PFSK-1 (cell line): Measurements from ENCODE around the gene SPAG7.
A peak's percentile ranks its signal among the peaks of the same experiment; 100 is the strongest.

Experiments used
- FOXP2 ChIP-seq: optimal IDR thresholded peaks from 2 replicates; pipeline ENCODE3; 2011; ENCODE audit warnings: borderline replicate concordance, control low read depth, inconsistent platforms; ENCODE audit not compliant: insufficient read depth; ENCODE audit errors: extremely low read length, extremely low read depth
- POLR2AphosphoS5 ChIP-seq: IDR thresholded peaks from 2 replicates; pipeline ENCODE4 v1.6.1; 2012; ENCODE audit warnings: low read depth, mild to moderate bottlenecking, control low read depth, low read length, moderate library complexity
- REST ChIP-seq, 2 experiments: IDR thresholded peaks; 2 replicates each; pipeline versions ENCODE4 v1.6.1 to v1.8.0; 2011 to 2012; ENCODE audit warnings: low read depth in 2 of 2, low read length in 2 of 2, control low read depth in 1 of 2, inconsistent platforms in 1 of 2, mild to moderate bottlenecking in 1 of 2, moderate library complexity in 1 of 2; ENCODE audit not compliant: insufficient read depth in 1 of 2
- SIN3A ChIP-seq: IDR thresholded peaks from 2 replicates; pipeline ENCODE4 v1.6.1; 2012; ENCODE audit warnings: mild to moderate bottlenecking, low read length, moderate library complexity, borderline replicate concordance; ENCODE audit not compliant: insufficient read depth
- TAF1 ChIP-seq: IDR thresholded peaks from 2 replicates; pipeline ENCODE4 v1.6.1; 2012; ENCODE audit warnings: low read length, control low read depth, borderline replicate concordance; ENCODE audit not compliant: insufficient read depth

Gene SPAG7

GRCh38 chr17:4986951-4987766 is 19.5 kb upstream of the SPAG7 start, which contains the start of gene CAMTA2:
Gene CAMTA2, minus strand, starts transcription at chr17:4987675. Its CDS starts 1,453 bp downstream, at chr17:4986222.
- TF ChIP-seq SIN3A: peak; percentile 45; the same call in 1 of the 2 replicates
- TF ChIP-seq TAF1: peak; percentile 80
- 0 out of 4 replicates have a peak, but pooled peaks of 1 of the 2 experiments have one; percentile 36 for TF ChIP-seq REST (IDR thresholded peaks at IDR 0.05; ENCODE audit: insufficient read depth in 1 of 2, low read depth in 2 of 2, low read length in 2 of 2)
- TF ChIP-seq FOXP2: peak; percentile 85
- peak; percentile 86; the same call in 1 of the 2 replicates for TF ChIP-seq POLR2AphosphoS5

- no peak for TF ChIP-seq POLR2AphosphoS5
- TF ChIP-seq TAF1: no peak; the same call in 1 of the 2 replicates
- no peak for TF ChIP-seq SIN3A
- no peak for TF ChIP-seq FOXP2
- TF ChIP-seq REST (IDR thresholded peaks at IDR 0.05; ENCODE audit: insufficient read depth in 1 of 2, low read depth in 2 of 2, low read length in 2 of 2): no peak
Observed at GRCh38 chr17:4986403-4986802, 18.8 kb upstream of the SPAG7 start.

- TF ChIP-seq POLR2AphosphoS5: no peak
- TF ChIP-seq SIN3A: no peak
- no peak for TF ChIP-seq FOXP2
- TF ChIP-seq TAF1: no peak
- no peak for TF ChIP-seq REST (IDR thresholded peaks at IDR 0.05; ENCODE audit: insufficient read depth in 1 of 2, low read depth in 2 of 2, low read length in 2 of 2)
Observed at GRCh38 chr17:4982305-4982704, 14.7 kb upstream of the SPAG7 start.

GRCh38 chr17:4980644-4981216 is 13.1 kb upstream of the SPAG7 start:
- TF ChIP-seq REST (IDR thresholded peaks at IDR 0.05; ENCODE audit: insufficient read depth in 1 of 2, low read depth in 2 of 2, low read length in 2 of 2) (no peak), TAF1 (no peak), SIN3A (no peak), FOXP2 (no peak), POLR2AphosphoS5 (no peak)
